HG02852 (cell line): Measurements from ENCODE around the gene COL27A1.

Experiments
- ATAC-seq: cut with Tn5 transposase; IDR thresholded peaks from one replicate; pipeline ENCODE4 v1.9.1; 2021; ENCODE audit warnings: mild to moderate bottlenecking, moderate library complexity; ENCODE audit not compliant: unreplicated experiment

The COL27A1 gene

GRCh38 chr9:114166103-114166470, 10.8 kb downstream of the COL27A1 start:
- ATAC-seq = no peak

- ATAC-seq = no peak
Observed at GRCh38 chr9:114166614-114167572, 11.6 kb downstream of the COL27A1 start.

DNA sequence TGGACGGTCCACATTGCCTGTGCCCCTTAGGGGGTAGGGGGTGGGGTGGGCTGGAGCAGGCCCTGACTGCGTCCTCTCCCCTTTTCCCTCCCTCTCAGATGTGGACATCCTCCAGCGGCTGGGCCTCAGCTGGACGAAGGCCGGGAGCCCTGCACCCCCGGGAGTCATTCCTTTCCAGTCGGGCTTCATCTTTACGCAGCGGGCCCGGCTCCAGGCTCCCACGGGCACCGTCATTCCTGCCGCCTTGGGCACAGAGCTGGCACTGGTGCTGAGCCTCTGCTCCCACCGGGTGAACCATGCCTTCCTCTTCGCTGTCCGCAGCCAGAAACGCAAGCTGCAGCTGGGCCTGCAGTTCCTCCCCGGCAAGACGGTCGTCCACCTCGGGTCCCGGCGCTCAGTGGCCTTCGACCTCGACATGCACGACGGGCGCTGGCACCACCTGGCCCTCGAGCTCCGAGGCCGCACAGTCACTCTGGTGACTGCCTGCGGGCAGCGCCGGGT, 12.3 kb downstream of the COL27A1 start:
- ATAC-seq = no peak

- no peak for ATAC-seq
Observed at GRCh38 chr9:114168281-114169028, 13.1 kb downstream of the COL27A1 start.

DNA sequence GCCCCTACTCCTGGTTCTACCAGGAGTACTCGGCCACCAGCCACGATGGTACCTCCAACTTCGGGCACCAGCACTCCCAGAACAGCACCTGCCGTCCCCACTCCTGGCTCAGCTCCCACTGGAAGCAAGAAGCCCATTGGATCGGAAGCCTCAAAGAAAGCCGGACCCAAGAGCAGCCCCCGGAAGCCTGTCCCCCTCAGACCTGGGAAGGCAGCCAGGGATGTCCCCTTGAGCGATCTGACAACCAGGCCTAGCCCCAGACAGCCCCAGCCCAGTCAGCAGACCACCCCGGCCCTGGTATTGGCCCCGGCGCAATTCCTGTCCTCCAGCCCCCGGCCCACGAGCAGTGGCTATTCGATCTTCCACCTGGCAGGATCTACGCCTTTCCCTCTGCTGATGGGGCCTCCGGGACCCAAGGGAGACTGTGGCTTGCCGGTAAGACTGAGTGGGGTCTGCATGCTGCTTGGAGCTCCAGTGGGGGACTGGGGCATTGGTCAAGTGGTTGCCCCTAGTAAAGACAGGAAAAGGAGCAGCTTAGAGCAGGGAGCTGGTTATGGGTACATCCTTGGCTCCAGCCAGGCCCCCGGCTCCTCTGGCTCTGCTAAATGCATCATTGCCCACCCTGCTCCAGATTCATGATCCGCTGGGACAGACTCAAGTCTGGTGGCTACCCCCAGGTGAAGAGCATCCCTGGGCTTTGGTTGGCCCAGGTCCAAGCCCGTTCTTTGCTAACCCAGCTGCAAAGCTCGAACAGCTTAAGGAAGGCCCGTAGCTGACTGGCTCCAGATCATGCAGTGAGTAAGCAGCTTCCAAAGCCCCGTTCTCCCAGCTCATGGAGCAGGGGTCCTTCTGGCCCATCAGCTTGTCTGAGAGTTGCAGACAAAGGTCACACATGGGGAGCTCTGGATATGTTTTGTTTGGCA, 14.0 kb downstream of the COL27A1 start:
- ATAC-seq = no peak

DNA sequence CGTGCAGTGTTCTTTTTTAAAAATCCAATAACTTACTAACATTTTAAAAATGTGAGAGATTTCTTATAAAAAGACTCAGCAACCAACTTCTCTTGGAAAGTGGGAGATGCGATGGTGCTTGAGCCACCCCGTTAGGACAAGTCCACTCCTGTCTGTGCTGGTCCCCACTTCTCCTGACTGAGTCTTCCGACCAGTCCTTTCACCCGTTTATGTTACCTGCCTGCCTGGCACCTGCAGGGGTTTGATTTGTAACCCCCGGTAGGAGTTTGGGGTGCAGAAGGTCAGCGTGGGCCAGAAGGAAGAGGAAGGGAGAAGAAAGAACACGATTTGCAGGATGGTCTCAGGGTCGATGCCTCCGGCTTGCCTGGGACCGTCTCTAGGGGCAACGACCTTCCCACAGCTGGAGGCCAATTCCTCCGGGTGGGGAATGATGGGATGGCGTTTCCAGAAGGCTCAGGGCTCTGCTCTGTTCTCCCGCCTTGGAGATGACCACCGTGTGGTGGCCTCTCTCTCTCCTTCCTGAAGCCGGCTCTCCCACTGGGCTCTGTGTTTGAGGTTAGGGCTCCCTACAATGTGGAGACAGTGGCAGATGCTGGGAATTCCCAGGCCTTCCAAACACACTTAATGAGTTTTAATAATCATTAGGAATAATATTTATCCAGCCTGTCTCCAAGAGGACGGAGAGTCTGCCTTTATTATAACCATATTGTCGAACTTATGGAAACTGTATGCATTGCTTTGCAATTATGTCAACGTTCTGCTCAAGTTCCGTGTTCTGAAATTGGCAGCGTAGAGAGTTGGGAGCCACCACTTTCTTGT, 14.8 kb downstream of the COL27A1 start:
- no peak for ATAC-seq

DNA sequence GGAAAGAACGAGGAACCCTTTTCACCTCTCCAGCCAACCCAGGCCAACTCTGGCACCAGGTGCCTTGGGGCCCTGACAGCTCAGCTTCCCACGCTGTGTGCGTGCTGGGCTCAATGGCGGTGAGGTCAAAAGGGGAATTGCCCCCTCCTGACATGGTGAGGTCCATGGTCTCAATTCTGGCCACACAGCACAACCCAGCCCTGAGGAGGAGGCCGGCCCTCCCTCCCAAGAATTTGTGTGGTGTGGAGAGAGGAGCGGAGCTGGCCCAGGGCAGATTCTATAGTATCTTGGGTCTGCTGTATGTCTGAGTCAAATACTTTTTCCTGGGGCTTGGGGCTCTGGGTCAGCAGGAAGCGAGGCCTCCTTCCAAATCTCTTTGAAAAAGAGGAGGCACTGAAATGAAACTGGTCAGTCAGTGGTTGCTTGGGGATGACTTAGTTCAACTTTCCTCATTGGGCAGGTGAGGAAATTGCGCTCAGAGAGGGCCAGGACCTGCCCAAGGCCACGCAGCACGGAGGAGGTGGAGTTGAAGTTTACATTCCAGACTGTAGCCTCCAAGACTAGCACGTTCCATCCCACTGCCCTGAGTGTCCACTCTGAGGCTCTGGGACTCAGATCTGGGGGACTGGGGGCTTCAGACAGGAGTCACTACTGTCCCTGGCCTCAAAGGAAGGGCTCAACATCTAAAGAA, 15.6 kb downstream of the COL27A1 start:
- no peak for ATAC-seq

DNA sequence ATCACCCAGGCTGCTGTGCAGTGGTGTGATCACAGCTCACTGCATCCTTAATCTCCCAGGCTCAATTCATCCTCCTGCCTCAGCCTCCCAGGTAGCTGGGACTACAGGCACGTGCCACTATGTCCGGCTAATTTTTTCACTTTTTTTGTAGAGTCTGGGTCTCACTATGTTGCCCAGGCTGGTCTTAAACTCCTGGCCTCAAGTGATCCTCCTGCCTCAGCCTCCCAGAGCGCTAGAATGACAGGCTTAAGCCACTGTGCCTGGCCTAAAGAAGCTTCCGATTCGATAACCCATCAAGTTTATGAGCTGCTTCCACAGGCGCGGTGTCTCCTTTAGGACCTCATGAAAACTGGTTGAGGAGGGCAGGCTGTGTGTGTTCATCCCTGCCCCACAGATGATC, 16.2 kb downstream of the COL27A1 start:
- ATAC-seq = no peak

GRCh38 chr9:114172981-114173833, 17.9 kb downstream of the COL27A1 start:
- ATAC-seq = no peak

DNA sequence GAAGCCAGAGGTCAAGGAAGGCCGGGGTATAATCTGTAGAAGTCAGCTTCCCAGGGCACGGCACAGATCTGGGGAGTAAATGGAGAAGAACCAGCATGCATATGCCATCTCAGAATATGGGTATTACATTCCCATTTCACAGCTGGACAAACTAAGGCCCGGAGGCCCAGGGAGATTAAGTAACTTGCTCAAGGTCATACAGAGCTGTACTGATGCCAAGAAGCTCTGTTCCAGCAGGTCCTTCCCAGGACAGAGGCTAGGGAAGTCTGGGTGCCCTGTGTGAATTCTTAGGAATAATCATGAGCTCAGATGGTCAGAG, 19.2 kb downstream of the COL27A1 start:
- no peak for ATAC-seq

GRCh38 chr9:114174876-114175771, 19.8 kb downstream of the COL27A1 start:
- no peak for ATAC-seq

GRCh38 chr9:114176624-114177291, 21.4 kb downstream of the COL27A1 start:
- ATAC-seq = no peak

- no peak for ATAC-seq
Observed at GRCh38 chr9:114177423-114178064, 22.2 kb downstream of the COL27A1 start.

GRCh38 chr9:114178076-114178475, 22.7 kb downstream of the COL27A1 start:
- no peak for ATAC-seq

DNA sequence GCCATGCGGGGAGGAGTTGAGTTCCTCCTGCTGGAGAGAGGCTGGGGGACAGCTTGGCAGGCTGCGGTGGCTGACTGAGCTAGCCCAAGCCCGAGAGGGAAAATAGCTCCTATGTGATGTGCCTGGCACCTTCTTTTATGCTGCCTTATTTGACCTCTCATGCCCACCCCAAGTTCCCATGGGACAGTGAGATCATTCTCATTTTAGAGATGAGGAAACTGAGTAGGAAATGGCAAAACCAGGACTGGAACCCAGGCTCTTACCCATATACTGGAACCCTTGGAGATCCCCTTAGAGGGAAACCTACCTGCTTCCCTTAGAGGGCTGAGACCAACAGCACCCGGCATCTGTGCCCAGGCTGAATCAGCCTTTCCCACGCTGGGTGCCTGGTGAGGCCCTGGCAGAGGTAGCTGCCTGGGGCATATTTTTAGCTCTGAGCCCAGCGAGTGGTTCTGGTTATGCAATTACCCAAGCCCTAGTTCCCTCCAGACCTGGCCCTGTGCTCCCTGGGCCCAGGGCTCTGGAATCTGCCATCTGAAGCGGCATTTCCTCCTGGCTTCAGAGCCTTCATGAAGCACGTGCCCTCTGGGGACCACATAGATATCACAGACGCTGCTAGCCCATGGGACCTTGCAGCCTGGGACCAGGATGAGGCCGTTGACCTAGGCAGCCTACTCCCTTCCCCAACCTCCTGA, 23.6 kb downstream of the COL27A1 start:
- ATAC-seq = no peak

DNA sequence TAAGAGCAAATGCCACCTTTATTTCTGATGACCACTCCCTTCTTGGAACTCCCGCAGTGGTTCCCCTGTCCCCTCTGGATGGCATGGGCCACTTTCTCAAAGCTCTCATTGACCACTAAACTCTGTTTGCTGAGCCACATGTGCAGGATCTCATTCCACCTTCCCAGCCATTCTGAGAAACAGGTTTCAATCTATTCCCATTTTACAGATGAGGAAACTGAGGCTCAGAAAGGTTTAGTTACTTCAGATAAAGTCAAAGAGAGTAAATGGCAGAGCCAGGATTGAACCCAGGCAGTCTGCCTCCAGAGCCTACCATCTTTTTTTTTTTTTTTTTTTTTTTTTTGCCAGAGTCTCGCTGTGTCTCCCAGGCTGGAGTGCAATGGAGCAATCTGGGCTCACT, 24.2 kb downstream of the COL27A1 start:
- no peak for ATAC-seq
